SJSA1 (cell line): ENCODE results near the gene AATF. TPM values are rescaled to one million over a fixed set of nuclear protein-coding genes. Genes with fewer than 3 reads are reported as not detected.

Experiments used
- DNase-seq, 2 experiments: peaks; one replicate each; pipeline ENCODE4 v3.0.0-alpha.2; 2015 to 2020; ENCODE audit warnings: low spot score in 2 of 2, low read depth in 1 of 2
- H3K27ac ChIP-seq: fragments of 250-450 bp; sonication (Bioruptor Pico); 2 replicates; pipeline ENCODE4 v1.5.1; 2020; ENCODE audit warnings: mild to moderate bottlenecking, moderate library complexity
- H3K27me3 ChIP-seq: fragments of 250-450 bp; sonication (Bioruptor Pico); replicated peaks from 2 replicates; pipeline ENCODE4 v1.5.1; 2020; ENCODE audit warnings: mild to moderate bottlenecking, moderate library complexity
- H3K36me3 ChIP-seq: fragments of 250-450 bp; sonication (Bioruptor Pico); 2 replicates; pipeline ENCODE4 v1.5.1; 2020; ENCODE audit warnings: mild to moderate bottlenecking
- H3K4me1 ChIP-seq: fragments of 250-450 bp; sonication (Bioruptor Pico); replicated peaks from 2 replicates; pipeline ENCODE4 v1.6.1; 2021; ENCODE audit warnings: mild to moderate bottlenecking
- H3K4me3 ChIP-seq: fragments of 250-450 bp; sonication (Bioruptor Pico); 2 replicates; pipeline ENCODE4 v1.5.1; 2020; ENCODE audit warnings: mild to moderate bottlenecking
- H3K9me3 ChIP-seq: fragments of 250-450 bp; sonication (Bioruptor Pico); replicated peaks from 2 replicates; pipeline ENCODE4 v1.5.1; 2020; ENCODE audit warnings: mild to moderate bottlenecking
- total RNA-seq: library from RNA; depleted of rRNA; stranded (reverse); fragments of >200 nt; shearing (Covaris generic); gene quantifications from 2 replicates; pipeline ENCODE4 v1.2.3, GENCODE V29; 2014; rRNA removed

Gene AATF, protein sequence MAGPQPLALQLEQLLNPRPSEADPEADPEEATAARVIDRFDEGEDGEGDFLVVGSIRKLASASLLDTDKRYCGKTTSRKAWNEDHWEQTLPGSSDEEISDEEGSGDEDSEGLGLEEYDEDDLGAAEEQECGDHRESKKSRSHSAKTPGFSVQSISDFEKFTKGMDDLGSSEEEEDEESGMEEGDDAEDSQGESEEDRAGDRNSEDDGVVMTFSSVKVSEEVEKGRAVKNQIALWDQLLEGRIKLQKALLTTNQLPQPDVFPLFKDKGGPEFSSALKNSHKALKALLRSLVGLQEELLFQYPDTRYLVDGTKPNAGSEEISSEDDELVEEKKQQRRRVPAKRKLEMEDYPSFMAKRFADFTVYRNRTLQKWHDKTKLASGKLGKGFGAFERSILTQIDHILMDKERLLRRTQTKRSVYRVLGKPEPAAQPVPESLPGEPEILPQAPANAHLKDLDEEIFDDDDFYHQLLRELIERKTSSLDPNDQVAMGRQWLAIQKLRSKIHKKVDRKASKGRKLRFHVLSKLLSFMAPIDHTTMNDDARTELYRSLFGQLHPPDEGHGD
- total RNA-seq = 52.2 and 55.7 TPM in 2 replicates

DNA sequence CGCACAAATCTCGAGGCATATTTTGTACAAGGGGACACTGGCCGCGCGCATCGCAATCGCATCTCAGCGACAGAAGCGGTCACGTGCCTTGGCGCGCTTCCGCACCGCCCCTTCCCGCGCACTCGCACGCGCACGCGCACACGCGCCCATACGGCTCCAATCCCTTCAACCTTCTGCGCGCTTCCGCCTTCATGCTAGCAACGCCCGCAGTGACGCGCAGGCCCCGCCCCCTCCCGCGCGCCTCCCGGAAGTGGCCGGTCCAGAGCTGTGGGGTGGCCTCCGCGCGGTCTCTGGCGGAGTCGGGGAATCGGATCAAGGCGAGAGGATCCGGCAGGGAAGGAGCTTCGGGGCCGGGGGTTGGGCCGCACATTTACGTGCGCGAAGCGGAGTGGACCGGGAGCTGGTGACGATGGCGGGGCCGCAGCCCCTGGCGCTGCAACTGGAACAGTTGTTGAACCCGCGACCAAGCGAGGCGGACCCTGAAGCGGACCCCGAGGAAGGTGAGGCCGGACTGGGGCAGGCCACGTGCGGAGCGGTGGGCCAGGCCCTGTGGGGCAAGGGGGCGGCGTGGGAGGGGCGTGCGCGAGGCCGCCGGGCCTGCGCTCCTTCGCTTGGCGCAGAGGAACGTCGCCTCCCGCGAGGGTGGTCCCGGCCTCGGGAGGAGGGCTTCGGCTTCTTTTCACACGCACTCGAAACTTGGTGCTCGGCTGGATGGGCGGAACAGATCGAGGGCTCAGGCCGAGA is at the start of gene AATF:
Gene AATF, plus strand, starts transcription at position 238 of the 744 bp plus-strand sequence. Its CDS starts 172 bp downstream, at position 410.
- peak within 1 kb of the TSS; percentile 65 for H3K27ac ChIP-seq
- peaks cover 7% of the 10 kb centered on the region for H3K9me3 ChIP-seq
- peak within 1 kb of the TSS; percentile 69 for H3K4me3 ChIP-seq
- H3K4me1 ChIP-seq = peaks cover 16% of the 10 kb centered on the region
- peaks cover 40% of the 10 kb centered on the region for H3K36me3 ChIP-seq
- H3K27me3 ChIP-seq = peaks cover 40% of the 10 kb centered on the region
- DNase-seq = peak; percentile 95 to 96

DNA sequence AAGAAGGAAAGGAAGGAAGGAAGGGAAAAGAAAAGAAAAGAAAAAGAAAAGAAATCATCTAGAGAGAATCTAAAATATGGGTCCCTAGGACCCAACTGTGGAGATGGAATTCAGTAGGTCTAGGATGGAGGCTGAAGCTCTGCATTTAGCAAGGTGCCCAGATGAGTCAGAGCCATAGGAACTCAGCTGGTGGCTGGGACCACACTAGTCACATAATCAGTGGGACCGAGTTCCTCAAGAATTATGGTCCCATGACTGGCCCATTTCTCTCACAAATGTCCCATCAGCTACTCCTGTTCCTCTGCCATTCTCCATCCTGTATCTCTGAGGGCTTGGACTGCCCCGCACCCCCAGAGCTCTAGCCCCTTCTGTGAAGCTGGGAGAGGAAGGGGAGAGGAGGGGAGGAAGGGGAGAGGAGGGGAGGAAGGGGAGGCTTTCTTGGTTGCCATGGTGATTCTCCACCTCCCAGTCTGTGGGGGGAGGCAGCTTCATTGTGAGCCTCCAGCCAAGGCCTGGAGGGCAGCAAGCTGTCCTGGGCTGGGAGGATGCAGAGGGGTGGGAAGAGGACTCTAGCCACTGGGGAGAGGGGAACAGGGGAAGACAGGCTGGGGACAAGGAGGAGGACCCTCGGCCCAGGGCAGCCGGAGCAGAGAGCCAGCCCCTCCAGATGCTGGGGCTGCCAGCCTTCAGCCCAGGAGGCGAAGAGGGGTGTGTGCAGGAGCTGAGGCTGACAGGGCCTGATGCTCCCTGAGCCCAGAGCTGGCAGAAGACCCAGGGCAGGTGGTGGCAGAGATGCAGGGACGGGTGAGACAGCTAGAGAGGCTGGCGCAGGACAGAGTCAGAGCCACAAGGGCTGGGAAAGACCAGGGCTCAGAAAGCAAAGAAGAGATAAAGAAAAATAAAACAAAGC is 49.2 kb upstream of the AATF start:
- H3K36me3 ChIP-seq = no peaks in the 10 kb centered on the region
- H3K27me3 ChIP-seq = no peaks in the 10 kb centered on the region
- DNase-seq = no peak
- H3K4me1 ChIP-seq = peaks cover 5% of the 10 kb centered on the region
- no peak overlapping the region for H3K27ac ChIP-seq
- no peaks in the 10 kb centered on the region for H3K9me3 ChIP-seq
- H3K4me3 ChIP-seq = no peak overlapping the region

DNA sequence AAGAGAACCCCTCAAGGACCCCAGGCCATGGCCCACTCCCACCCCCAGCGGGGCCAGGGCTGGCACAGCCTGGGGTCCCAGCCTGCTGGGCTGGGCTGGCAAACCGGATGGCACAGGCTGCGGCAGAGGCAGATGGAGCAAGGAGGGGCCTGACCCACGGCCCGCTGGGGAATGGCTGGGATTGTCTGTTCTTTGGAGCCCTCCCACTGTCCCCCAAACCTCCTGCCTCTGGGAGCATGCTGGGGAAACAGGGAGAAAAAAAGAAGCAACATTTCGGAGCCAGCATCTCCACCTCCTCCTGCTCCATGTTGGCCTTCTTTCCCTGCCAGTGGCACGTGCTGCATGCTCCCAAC is 48.6 kb upstream of the AATF start:
- no peak overlapping the region for H3K27ac ChIP-seq
- H3K9me3 ChIP-seq = no peaks in the 10 kb centered on the region
- DNase-seq = no peak
- H3K4me1 ChIP-seq = peaks cover 5% of the 10 kb centered on the region
- no peaks in the 10 kb centered on the region for H3K27me3 ChIP-seq
- H3K36me3 ChIP-seq = no peaks in the 10 kb centered on the region
- H3K4me3 ChIP-seq = no peak overlapping the region

DNA sequence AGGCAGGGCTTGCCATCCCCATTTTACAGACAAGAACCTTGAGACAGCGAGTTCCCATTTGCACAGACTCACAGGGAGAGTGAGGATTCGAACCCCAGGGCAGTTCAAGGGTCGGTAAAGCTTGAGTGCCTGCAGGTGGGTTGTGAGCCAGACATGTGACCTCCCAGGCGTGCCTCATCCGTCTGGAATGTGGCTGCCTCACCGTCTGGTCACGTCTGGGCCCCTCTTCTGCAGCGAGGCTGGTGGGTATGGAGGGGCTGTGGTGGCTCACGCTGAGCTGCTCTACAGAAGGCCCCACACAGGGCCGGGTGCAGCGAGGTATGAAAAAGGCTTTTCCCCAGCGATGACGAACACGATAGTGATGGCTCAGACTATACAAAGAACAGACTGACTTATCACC is 47.2 kb upstream of the AATF start:
- H3K9me3 ChIP-seq = no peaks in the 10 kb centered on the region
- no peak overlapping the region for H3K4me3 ChIP-seq
- H3K27ac ChIP-seq = no peak overlapping the region
- H3K27me3 ChIP-seq = no peaks in the 10 kb centered on the region
- peaks cover 5% of the 10 kb centered on the region for H3K4me1 ChIP-seq
- peak; percentile 40 to 63 for DNase-seq
- no peaks in the 10 kb centered on the region for H3K36me3 ChIP-seq

DNA sequence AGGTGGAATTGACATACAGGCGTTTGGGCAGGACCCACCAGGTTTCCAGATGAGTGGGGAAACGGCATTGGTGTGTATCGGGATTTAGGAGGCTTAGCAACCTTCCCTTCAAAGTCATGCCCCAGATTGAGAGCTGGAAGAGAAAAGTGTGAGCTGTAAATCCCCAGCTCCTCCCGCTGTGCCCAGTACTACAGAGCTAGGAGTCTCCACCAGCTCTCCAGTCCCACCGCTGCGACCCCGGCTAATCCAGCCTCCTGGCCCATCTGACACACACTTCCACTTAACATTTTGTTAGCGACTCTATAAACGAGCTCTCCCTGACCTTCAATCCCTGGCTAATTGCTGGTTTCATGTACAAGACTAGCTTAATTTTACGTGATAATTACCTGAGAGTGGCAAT is 41.3 kb upstream of the AATF start:
- Histone ChIP-seq H3K4me3 (no peak overlapping the region), H3K27me3 (0 out of 2 replicates have a peak, but pooled peaks cover 5% of the 10 kb centered on the region), H3K4me1 (no peaks in the 10 kb centered on the region), H3K9me3 (no peaks in the 10 kb centered on the region), H3K36me3 (no peaks in the 10 kb centered on the region), H3K27ac (no peak overlapping the region)
- no peak for DNase-seq

DNA sequence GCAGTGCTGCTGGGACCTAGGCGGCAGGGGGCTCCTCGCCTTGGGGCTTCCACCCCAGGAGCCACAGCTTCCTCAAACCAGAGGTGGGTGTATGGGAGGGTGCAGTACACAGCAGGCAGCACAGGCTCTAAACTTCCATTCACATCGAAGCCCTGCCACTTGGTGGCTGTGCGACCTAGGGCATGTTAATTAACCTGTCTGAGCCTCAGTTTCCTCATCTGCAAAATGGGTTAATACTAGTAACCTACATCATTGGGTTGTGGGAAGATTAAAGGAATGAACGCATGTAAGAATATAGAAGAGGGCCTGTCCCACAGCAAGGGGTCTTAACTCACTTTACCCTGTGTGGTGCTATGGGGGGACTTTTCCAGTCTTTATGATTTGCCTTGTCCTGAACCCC is 38.2 kb upstream of the AATF start:
- H3K4me1 ChIP-seq = no peaks in the 10 kb centered on the region
- DNase-seq = no peak
- no peaks in the 10 kb centered on the region for H3K36me3 ChIP-seq
- no peak overlapping the region for H3K4me3 ChIP-seq
- no peaks in the 10 kb centered on the region for H3K9me3 ChIP-seq
- H3K27me3 ChIP-seq = 0 out of 2 replicates have a peak, but pooled peaks cover 5% of the 10 kb centered on the region
- H3K27ac ChIP-seq = no peak overlapping the region

DNA sequence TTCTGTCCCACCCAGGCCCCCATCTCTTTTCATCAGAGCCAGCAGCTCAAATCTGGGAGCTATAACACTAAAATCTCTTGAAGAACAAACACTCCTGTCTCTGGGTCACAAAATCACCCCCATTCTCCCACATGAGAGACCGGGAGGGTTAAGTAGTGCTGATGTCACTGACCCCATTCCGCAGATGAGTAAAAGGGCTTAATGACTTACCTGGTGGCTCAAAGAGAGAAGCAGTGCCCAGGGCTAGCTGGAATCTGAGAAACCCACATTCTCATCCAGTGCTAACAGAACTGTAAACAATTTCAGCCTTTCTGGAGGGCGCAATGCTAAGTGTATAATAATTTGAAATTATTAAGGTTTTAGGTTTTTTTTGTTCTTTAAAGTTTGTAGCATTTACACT is 37.8 kb upstream of the AATF start:
- no peaks in the 10 kb centered on the region for H3K4me1 ChIP-seq
- no peak overlapping the region for H3K27ac ChIP-seq
- DNase-seq = no peak
- no peaks in the 10 kb centered on the region for H3K9me3 ChIP-seq
- no peaks in the 10 kb centered on the region for H3K36me3 ChIP-seq
- H3K4me3 ChIP-seq = no peak overlapping the region
- H3K27me3 ChIP-seq = 0 out of 2 replicates have a peak, but pooled peaks cover 5% of the 10 kb centered on the region

DNA sequence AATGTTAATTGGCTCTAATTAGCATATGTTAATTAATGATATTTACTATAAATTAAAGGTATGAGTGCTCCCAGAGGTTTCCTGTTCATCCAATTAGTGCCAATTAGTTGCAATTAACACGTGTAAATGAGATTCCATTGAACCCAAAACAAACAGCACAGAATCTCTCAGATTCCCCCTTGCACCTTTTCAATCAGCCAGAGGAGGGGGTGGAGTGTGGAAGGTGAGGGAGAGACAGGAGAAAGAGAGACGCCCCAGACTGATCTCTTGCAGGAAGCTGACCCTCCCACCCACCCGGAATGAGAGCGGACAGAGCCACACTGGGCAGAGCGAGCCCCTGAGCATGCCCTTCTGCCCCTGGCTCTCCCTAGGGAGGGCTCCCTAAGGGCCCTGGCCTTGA is 35.6 kb upstream of the AATF start:
- Histone ChIP-seq H3K36me3 (no peaks in the 10 kb centered on the region), H3K4me3 (no peak overlapping the region), H3K27ac (no peak overlapping the region), H3K4me1 (no peaks in the 10 kb centered on the region), H3K9me3 (no peaks in the 10 kb centered on the region), H3K27me3 (0 out of 2 replicates have a peak, but pooled peaks cover 5% of the 10 kb centered on the region)
- no peak for DNase-seq

DNA sequence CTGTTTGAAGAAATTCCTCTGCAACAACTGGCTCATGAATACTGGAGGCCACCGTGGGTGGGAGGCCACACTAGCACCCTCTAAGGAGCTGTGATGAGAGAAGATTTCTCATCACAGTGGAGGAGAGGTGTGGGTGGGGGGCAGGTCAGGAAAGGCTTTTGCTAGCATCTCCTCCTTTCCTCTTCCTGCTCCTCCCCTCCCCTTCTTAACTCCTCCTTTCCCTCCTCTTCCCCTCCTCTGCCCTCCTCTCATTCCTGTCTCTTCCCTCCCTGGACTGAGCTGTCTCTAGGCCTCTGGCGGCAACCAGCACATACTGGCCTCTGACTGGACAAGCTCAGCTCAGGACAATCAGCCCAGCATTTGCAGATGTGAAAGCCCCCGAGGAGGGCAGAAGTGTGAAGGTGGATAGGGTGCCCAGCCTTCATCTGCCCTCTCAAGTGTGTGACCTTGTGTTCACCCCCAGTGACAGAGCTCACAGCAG is 30.5 kb upstream of the AATF start:
- H3K27ac ChIP-seq = no peak overlapping the region
- peaks cover 7% of the 10 kb centered on the region; the same call in 1 of the 2 replicates for H3K4me1 ChIP-seq
- no peaks in the 10 kb centered on the region for H3K36me3 ChIP-seq
- H3K9me3 ChIP-seq = no peaks in the 10 kb centered on the region
- H3K27me3 ChIP-seq = no peaks in the 10 kb centered on the region
- H3K4me3 ChIP-seq = no peak overlapping the region
- DNase-seq = no peak

DNA sequence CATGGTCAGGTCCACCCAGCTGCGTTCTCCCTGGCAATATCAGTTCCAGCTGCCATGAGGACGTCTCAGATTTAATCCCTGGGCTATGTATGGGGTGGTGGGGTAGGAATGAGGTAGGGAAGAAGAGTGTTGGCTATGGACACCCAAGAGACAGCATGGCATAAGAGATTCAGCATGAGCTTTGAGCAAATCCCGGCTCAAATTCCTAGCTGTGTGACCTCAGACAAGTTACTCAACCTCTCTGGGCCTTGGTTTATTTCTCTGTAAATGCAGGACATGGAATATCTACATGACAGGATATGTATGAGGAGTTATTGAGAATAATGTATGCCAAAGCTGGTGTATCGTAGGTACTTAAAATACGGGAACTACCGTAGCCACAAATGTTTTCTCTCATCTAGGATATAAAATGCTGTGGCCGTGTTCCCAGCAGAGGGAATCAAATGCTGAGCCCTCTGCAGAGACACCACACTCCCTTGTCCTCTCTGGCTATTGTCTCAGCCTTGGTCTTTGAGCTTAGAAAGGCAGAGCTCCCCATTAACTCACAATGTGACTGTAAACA is 29.3 kb upstream of the AATF start:
- Histone ChIP-seq H3K36me3 (no peaks in the 10 kb centered on the region), H3K4me1 (peaks cover 7% of the 10 kb centered on the region; the same call in 1 of the 2 replicates), H3K9me3 (no peaks in the 10 kb centered on the region), H3K4me3 (no peak overlapping the region), H3K27me3 (no peaks in the 10 kb centered on the region), H3K27ac (no peak overlapping the region)
- no peak for DNase-seq

DNA sequence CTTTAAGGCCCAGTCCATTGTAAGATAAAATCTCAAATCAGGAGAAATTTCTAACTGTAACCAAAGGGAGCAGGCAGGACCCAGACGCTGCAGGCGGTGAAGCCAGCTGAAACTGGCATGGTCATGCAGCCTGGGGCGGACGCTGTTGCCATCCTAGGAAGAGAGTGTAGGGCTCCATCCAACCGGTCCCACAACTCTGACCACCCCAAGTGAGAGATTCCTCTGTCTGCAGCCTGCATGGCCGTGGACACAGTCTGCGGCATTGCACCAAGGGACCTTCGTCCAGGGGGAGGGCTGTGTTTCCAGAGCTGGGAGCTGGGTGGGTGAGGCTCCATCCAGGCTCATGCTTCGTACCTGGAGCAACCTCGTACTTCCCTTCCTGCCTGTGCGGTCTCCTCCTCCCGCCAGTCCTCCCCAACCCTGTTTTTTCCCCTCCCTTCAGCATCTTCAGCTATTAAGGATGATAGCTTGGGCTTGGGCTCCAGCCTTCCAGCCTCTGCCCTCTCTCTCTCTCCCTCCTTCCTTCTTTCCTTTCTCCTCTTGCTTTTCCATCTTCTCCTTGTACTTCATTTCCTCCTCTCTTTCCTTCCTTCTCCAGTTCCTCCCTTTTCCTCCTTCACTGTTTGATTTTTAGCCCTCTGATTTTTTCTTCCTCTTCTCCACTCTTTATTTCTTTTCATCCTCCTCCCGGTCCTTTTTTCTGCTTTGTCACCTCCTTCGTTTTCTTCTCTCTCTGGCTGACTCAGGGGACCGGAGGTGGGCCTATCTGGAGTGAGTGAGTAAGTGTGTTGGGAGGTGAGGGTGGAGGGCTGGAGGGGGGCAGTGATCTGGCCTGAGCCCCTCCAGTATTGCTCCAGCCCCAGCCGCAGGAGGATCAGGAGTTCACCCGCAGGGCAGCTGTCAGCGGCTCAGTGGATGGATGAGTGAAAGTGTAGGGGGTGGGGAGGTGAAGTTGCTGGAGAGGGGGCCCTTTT is 28.4 kb upstream of the AATF start:
- no peaks in the 10 kb centered on the region for H3K27me3 ChIP-seq
- H3K4me3 ChIP-seq = no peak overlapping the region
- H3K36me3 ChIP-seq = no peaks in the 10 kb centered on the region
- no peak for DNase-seq
- H3K9me3 ChIP-seq = no peaks in the 10 kb centered on the region
- no peak overlapping the region for H3K27ac ChIP-seq
- peaks cover 7% of the 10 kb centered on the region; the same call in 1 of the 2 replicates for H3K4me1 ChIP-seq
